GM20000 (cell line): ENCODE measurements around the gene RFT1.

ENCODE experiments used
- DNase-seq: peaks from one replicate; pipeline ENCODE4 v3.0.0; 2012; ENCODE audit warnings: low spot score
- CTCF ChIP-seq: IDR thresholded peaks from 2 replicates; pipeline ENCODE4 v1.5.1; 2012; ENCODE audit warnings: mild to moderate bottlenecking, control low read depth; ENCODE audit errors: extremely low read depth, missing control alignments

Gene RFT1

GRCh38 chr3:53168175-53168923, 38.1 kb upstream of the RFT1 start:
- DNase-seq: no peak
- TF ChIP-seq CTCF: no peak

- no peak for TF ChIP-seq CTCF
Measured at GRCh38 chr3:53167418-53168174, 37.4 kb upstream of the RFT1 start.

GRCh38 chr3:53166781-53167291, 36.6 kb upstream of the RFT1 start:
- no peak for TF ChIP-seq CTCF
- no peak for DNase-seq

More at GRCh38 chr3:53167418-53168174, 37.4 kb upstream of the RFT1 start:
- no peak for DNase-seq

- no peak for TF ChIP-seq CTCF
- DNase-seq: no peak
Measured at GRCh38 chr3:53166206-53166605, 36.0 kb upstream of the RFT1 start.

- TF ChIP-seq CTCF: no peak
- no peak for DNase-seq
Measured at GRCh38 chr3:53164911-53165310, 34.7 kb upstream of the RFT1 start.

- DNase-seq: no peak
- no peak for TF ChIP-seq CTCF
Measured at GRCh38 chr3:53163444-53164387, 33.5 kb upstream of the RFT1 start.
